DOHH2 (cell line): ENCODE measurements around the gene FRMD4B.
"Not testable (repeated sequence)": the region's sequence is repeated elsewhere in the genome, so short reads cannot be mapped to it uniquely, and the experiment has no call there.

ENCODE experiments used
- H3F3A ChIP-seq: fragments of 200-600 bp; sonication (generic), shearing (Covaris generic); 2 replicates; pipeline ENCODE4 v1.6.0; 2016; ENCODE audit warnings: antibody characterized with exemption, mild to moderate bottlenecking; ENCODE audit not compliant: control insufficient read depth, insufficient read depth
- H3K27ac ChIP-seq: fragments of 200-600 bp; sonication (generic); 2 replicates; pipeline ENCODE4 v1.5.1; 2014; ENCODE audit warnings: low read depth, mild to moderate bottlenecking, low read length, moderate library complexity
- H3K27me3 ChIP-seq: fragments of 200-600 bp; sonication (generic); 2 replicates; pipeline ENCODE4 v1.6.1; 2014; ENCODE audit warnings: mild to moderate bottlenecking, low read length, mixed read lengths; ENCODE audit not compliant: control insufficient read depth
- H3K36me3 ChIP-seq: fragments of 200-600 bp; sonication (generic); 2 replicates; pipeline ENCODE4 v1.6.1; 2014; ENCODE audit warnings: mild to moderate bottlenecking, low read length, moderate library complexity, mixed read lengths; ENCODE audit not compliant: control insufficient read depth
- H3K4me1 ChIP-seq: fragments of 200-600 bp; sonication (generic); 2 replicates; pipeline ENCODE4 v1.6.1; 2014; ENCODE audit warnings: mild to moderate bottlenecking, low read length, mixed read lengths; ENCODE audit not compliant: control insufficient read depth
- H3K4me2 ChIP-seq: fragments of 200-600 bp; sonication (generic); 2 replicates; pipeline ENCODE4 v1.6.0; 2014; ENCODE audit warnings: mild to moderate bottlenecking, low read length, moderate library complexity
- H3K4me3 ChIP-seq: fragments of 200-600 bp; sonication (generic); 2 replicates; pipeline ENCODE4 v1.5.1; 2014; ENCODE audit warnings: mild to moderate bottlenecking, low read length, mixed read lengths
- H3K79me2 ChIP-seq: fragments of 200-600 bp; sonication (generic); 2 replicates; pipeline ENCODE4 v1.6.1; 2014; ENCODE audit warnings: mild to moderate bottlenecking, low read length, mixed read lengths; ENCODE audit not compliant: control insufficient read depth
- H3K9me2 ChIP-seq: fragments of 200-600 bp; sonication (generic); replicated peaks from 2 replicates; pipeline ENCODE4 v1.6.1; 2014; ENCODE audit warnings: mild to moderate bottlenecking, low read length, mixed read lengths; ENCODE audit not compliant: control insufficient read depth
- H3K9me3 ChIP-seq: fragments of 200-600 bp; sonication (generic); 2 replicates; pipeline ENCODE4 v1.6.1; 2014; ENCODE audit warnings: antibody characterized with exemption, low read length, mixed read lengths; ENCODE audit not compliant: control insufficient read depth, insufficient read depth
- H4K20me1 ChIP-seq: fragments of 200-600 bp; sonication (generic); 2 replicates; pipeline ENCODE4 v1.6.0; 2014; ENCODE audit warnings: low read depth, mild to moderate bottlenecking, antibody characterized with exemption, low read length, moderate library complexity; ENCODE audit not compliant: control insufficient read depth, insufficient read depth
- EZH2phosphoT487 ChIP-seq: fragments of 200-600 bp; sonication (generic); IDR thresholded peaks from 2 replicates; pipeline ENCODE4 v1.6.1; 2017; ENCODE audit warnings: borderline replicate concordance, mild to moderate bottlenecking, antibody characterized with exemption, low read length, moderate library complexity, mixed read lengths
- TF ChIP-seq, protein P1 (sequence below): fragments of 200-600 bp; sonication (generic); IDR thresholded peaks from one replicate; pipeline ENCODE4 v1.5.1; 2014; ENCODE audit warnings: antibody characterized with exemption, mild to moderate bottlenecking, low read depth, low read length; ENCODE audit not compliant: poor library complexity, severe bottlenecking

The FRMD4B gene

GRCh38 chr3:69273896-69274295 lies 112.0 kb downstream of the FRMD4B start:
- TF ChIP-seq, protein P1, sequence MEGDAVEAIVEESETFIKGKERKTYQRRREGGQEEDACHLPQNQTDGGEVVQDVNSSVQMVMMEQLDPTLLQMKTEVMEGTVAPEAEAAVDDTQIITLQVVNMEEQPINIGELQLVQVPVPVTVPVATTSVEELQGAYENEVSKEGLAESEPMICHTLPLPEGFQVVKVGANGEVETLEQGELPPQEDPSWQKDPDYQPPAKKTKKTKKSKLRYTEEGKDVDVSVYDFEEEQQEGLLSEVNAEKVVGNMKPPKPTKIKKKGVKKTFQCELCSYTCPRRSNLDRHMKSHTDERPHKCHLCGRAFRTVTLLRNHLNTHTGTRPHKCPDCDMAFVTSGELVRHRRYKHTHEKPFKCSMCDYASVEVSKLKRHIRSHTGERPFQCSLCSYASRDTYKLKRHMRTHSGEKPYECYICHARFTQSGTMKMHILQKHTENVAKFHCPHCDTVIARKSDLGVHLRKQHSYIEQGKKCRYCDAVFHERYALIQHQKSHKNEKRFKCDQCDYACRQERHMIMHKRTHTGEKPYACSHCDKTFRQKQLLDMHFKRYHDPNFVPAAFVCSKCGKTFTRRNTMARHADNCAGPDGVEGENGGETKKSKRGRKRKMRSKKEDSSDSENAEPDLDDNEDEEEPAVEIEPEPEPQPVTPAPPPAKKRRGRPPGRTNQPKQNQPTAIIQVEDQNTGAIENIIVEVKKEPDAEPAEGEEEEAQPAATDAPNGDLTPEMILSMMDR = no peak
- no peak for TF ChIP-seq EZH2phosphoT487
- no peaks in the 10 kb centered on the region for H3K9me2 ChIP-seq
- H3K9me3 ChIP-seq = no peaks in the 10 kb centered on the region
- no peaks in the 10 kb centered on the region for H4K20me1 ChIP-seq
- H3K27me3 ChIP-seq = no peaks in the 10 kb centered on the region
- no peak overlapping the region for H3K4me2 ChIP-seq
- H3K79me2 ChIP-seq = no peaks in the 10 kb centered on the region
- no peaks in the 10 kb centered on the region for H3K4me1 ChIP-seq
- H3K27ac ChIP-seq = no peak overlapping the region
- H3K4me3 ChIP-seq = no peak overlapping the region
- no peaks in the 10 kb centered on the region for H3F3A ChIP-seq
- no peaks in the 10 kb centered on the region for H3K36me3 ChIP-seq

- TF ChIP-seq, protein P1 = no peak
- TF ChIP-seq EZH2phosphoT487 = no peak
- no peak overlapping the region for H3K4me2 ChIP-seq
- no peaks in the 10 kb centered on the region for H3K36me3 ChIP-seq
- no peak overlapping the region for H3K4me3 ChIP-seq
- no peaks in the 10 kb centered on the region for H3K4me1 ChIP-seq
- no peaks in the 10 kb centered on the region for H3K79me2 ChIP-seq
- no peaks in the 10 kb centered on the region for H3K9me2 ChIP-seq
- no peaks in the 10 kb centered on the region for H3K27me3 ChIP-seq
- no peaks in the 10 kb centered on the region for H3F3A ChIP-seq
- no peak overlapping the region for H3K27ac ChIP-seq
- H3K9me3 ChIP-seq = no peaks in the 10 kb centered on the region
- no peaks in the 10 kb centered on the region for H4K20me1 ChIP-seq
Measured at GRCh38 chr3:69272556-69272955, 113.3 kb downstream of the FRMD4B start.

DNA sequence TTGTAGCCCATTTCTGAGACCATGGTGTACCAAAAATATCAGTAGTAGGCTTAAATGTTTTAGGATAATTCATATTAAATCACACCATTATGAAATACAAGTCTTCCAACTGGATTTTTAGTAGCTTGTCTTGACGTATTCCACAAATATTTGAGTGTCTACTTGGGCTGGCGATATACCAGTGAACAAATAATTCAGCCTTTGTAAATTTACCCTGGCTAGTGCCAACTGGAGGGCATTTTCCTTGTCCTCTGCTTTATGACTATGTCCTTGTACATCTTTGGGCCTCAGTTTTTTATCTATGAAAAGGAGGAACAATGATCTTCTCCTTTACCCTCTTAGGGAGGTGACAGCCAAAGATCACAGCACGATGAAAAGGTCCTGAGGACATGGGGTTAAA lies 114.8 kb downstream of the FRMD4B start:
- Histone ChIP-seq H3K79me2 (no peaks in the 10 kb centered on the region), H3K9me2 (no peaks in the 10 kb centered on the region), H3K4me2 (no peak overlapping the region), H3K4me1 (no peaks in the 10 kb centered on the region), H4K20me1 (no peaks in the 10 kb centered on the region), H3F3A (no peaks in the 10 kb centered on the region), H3K9me3 (no peaks in the 10 kb centered on the region), H3K36me3 (no peaks in the 10 kb centered on the region), H3K4me3 (no peak overlapping the region), H3K27me3 (no peaks in the 10 kb centered on the region), H3K27ac (no peak overlapping the region)
- TF ChIP-seq, protein P1 = no peak
- TF ChIP-seq EZH2phosphoT487 = no peak

DNA sequence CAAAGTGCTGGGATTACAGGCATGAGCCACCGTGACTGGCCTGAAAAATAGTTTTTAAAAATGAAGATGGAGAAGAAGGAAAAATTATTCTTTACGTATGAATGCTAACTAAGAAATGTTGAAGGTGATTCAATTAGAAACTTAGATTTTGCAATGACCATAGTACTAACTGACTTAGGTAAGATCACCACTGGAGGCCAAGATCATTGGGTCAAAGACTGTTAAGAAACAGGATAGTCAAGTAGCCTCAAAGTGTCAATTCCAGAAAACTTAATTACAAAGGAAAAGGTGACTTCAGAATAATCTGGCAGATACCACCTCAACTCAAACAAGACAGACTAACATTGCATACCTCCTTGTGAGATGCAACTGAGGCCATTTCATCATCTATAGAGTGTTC lies 119.3 kb downstream of the FRMD4B start:
- no peaks in the 10 kb centered on the region for H3K36me3 ChIP-seq
- no peaks in the 10 kb centered on the region for H4K20me1 ChIP-seq

DNA sequence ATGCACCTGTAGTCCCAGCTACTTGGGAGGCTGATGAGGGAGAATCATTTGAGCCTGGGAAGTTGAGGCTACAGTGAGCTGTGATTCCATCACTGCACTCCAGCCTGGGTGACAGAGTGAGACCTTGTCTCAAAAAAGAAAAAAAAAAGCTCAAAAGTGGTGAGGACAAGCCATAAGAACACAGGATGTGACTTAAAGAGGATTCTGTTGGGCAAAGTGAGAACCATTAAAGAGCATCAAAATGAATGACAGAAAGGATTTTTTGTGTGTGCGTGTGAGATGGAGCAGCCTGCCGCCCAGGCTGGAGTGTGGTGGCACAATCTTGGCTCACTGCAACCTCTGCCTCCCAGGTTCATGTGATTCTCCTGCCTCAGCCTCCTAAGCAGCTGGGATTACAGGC lies 119.8 kb downstream of the FRMD4B start:
- not testable (repeated sequence) for H3K4me3 ChIP-seq, H3K9me2 ChIP-seq, H3K4me2 ChIP-seq, H3F3A ChIP-seq, H3K27me3 ChIP-seq, H3K79me2 ChIP-seq, H3K9me3 ChIP-seq, H3K36me3 ChIP-seq, H3K27ac ChIP-seq, H3K4me1 ChIP-seq, H4K20me1 ChIP-seq

More for the DNA sequence above, 119.3 kb downstream of the FRMD4B start:
- Histone ChIP-seq H3K27ac (no peak overlapping the region), H3K27me3 (no peaks in the 10 kb centered on the region), H3K4me1 (no peaks in the 10 kb centered on the region), H3K9me2 (no peaks in the 10 kb centered on the region), H3K9me3 (no peaks in the 10 kb centered on the region), H3F3A (no peaks in the 10 kb centered on the region), H3K79me2 (no peaks in the 10 kb centered on the region), H3K4me2 (no peak overlapping the region), H3K4me3 (no peak overlapping the region)
- no peak for TF ChIP-seq EZH2phosphoT487
- TF ChIP-seq, protein P1 = no peak
